ENCODE results near the gene DOK3. TPM values are rescaled to one million over a fixed set of nuclear protein-coding genes. Genes with fewer than 3 reads are reported as not detected.

The DOK3 gene
- total and polyA plus RNA-seq, 2 donors (not counting 3 experiments of a cell fraction or from before 2014, with no cell fraction given): 4.8 to 5.3 TPM

GRCh38 chr5:177454397-177455035, 55.1 kb downstream of the DOK3 start:
- no TSS peak for BruUV-seq (replicated peaks)

More at GRCh38 chr5:177454397-177455035, 55.1 kb downstream of the DOK3 start:
- H3K9me3 ChIP-seq (replicated peaks; ENCODE audit: control insufficient read depth, insufficient read depth, low read length): no peaks in the 10 kb centered on the region
- peak overlapping the region; percentile 77 for H3K27ac ChIP-seq (ENCODE audit: insufficient read depth, low read depth, low read length)
- peaks cover 28% of the 10 kb centered on the region for H3K4me1 ChIP-seq (ENCODE audit: control insufficient read depth, extremely low read depth, insufficient read depth, low read length)
- ChIA-PET POLR2A (interaction anchor here (0.7 to 2.5 kb wide), 3 partner anchors 8 to 64 kb away, joined by 3 to 12 read pairs (median 7); partner anchors contain the start of gene PRR7), CTCF (interaction anchor here (0.8 to 13.5 kb wide), 31 partner anchors 8 to 1725 kb away, joined by 3 to 288 read pairs (median 6); partner anchors contain the start of genes DBN1, F12, GRK6 and PDLIM7)
- peak; percentile 86 for FAIRE-seq
- intact Hi-C loops (cut with micrococcal nuclease): loop anchor here (1.0 to 2.0 kb wide), 7 partner anchors 8 to 340 kb away; partner anchors contain the start of genes GRK6 and PRR7
- dilution Hi-C loops (cut with MboI; ENCODE audit: extremely low pct_ligation_motif_present, low sequenced_read_pairs): no loop called here
- peak overlapping the region; percentile 80 for H3K9ac ChIP-seq (replicated peaks; ENCODE audit: extremely low read depth, insufficient read depth, low read length)
- peak; percentile 92 for DNase-seq (ENCODE audit: low read depth, low spot score)
- H3K27me3 ChIP-seq (ENCODE audit: control insufficient read depth in 2 of 2, insufficient read depth in 2 of 2, low read length in 2 of 2): no peaks in the 10 kb centered on the region
- H4K20me1 ChIP-seq (replicated peaks; ENCODE audit: control insufficient read depth, extremely low read depth, insufficient read depth, low read length): no peaks in the 10 kb centered on the region
- H3K9me1 ChIP-seq (replicated peaks; ENCODE audit: control insufficient read depth, extremely low read depth, insufficient read depth, low read length): no peaks in the 10 kb centered on the region
- peaks cover 7 to 23% of the 10 kb centered on the region in 2 experiments for H3K36me3 ChIP-seq (ENCODE audit: control insufficient read depth in 2 of 2, extremely low read depth in 1 of 2, insufficient read depth in 2 of 2, low read length in 2 of 2)
- H3K4me2 ChIP-seq (ENCODE audit: insufficient read depth, low read length): peak overlapping the region; percentile 61
- peak; percentile 84 for TF ChIP-seq POLR2AphosphoS5 (IDR thresholded peaks at IDR 0.05; ENCODE audit: insufficient read depth, low read depth, low read length)
- TF ChIP-seq CTCF (IDR thresholded peaks at IDR 0.05; ENCODE audit: extremely low read depth in 1 of 2, insufficient read depth in 1 of 2, low read depth in 1 of 2, low read length in 2 of 2): peak; percentile 83 to 99
- TF ChIP-seq JUN (IDR thresholded peaks at IDR 0.05; ENCODE audit: borderline replicate concordance, insufficient read depth, insufficient read length, low read depth): peak; percentile 75
- TF ChIP-seq GATA2 (IDR thresholded peaks at IDR 0.05; ENCODE audit: insufficient read depth, insufficient read length, low read depth, low read length): no peak
- no peak for TF ChIP-seq EZH2 (IDR thresholded peaks at IDR 0.05; ENCODE audit: borderline replicate concordance, low read depth, low read length, severe bottlenecking)
- no peak for TF ChIP-seq MAX (IDR thresholded peaks at IDR 0.05; ENCODE audit: insufficient read depth, insufficient read length)
- TF ChIP-seq FOS (IDR thresholded peaks at IDR 0.05; ENCODE audit: borderline replicate concordance, insufficient read depth, low read length): peak; percentile 53
- peak; percentile 59 for TF ChIP-seq POLR2A (IDR thresholded peaks at IDR 0.05; ENCODE audit: low read depth, low read length)
- TF ChIP-seq MYC (IDR thresholded peaks at IDR 0.05; ENCODE audit: low read depth, low read length): no peak
- H2AFZ ChIP-seq (ENCODE audit: low read depth, low read length): peak overlapping the region; percentile 23
- H3K4me3 ChIP-seq (replicated peaks in 1 of 3; ENCODE audit: insufficient read depth in 1 of 3, low read depth in 1 of 3, low read length in 3 of 3): peak overlapping the region; percentile 6 to 38 (median 21)
- H3K79me2 ChIP-seq (ENCODE audit: control insufficient read depth, insufficient read depth, low read length): no peaks in the 10 kb centered on the region
